HFFc6 (cell line): ENCODE measurements around the gene PON3. TPM values are rescaled to one million over a fixed set of nuclear protein-coding genes. Genes with fewer than 3 reads are reported as not detected.

Experiments used
- DNase-seq: peaks from one replicate; pipeline ENCODE4 v3.0.0-alpha.2; 2018
- H3K27ac Mint-ChIP-seq: 2 replicates; pipeline ENCODE4 v1.8.0; 2020; ENCODE audit warnings: mild to moderate bottlenecking, mixed read lengths
- H3K27me3 Mint-ChIP-seq: 2 replicates; pipeline ENCODE4 v1.8.0; 2021; ENCODE audit warnings: mild to moderate bottlenecking, moderate library complexity, mixed read lengths; ENCODE audit not compliant: insufficient read depth
- H3K36me3 Mint-ChIP-seq: 2 replicates; pipeline ENCODE4 v1.8.0; 2021; ENCODE audit warnings: low read depth, mixed read lengths
- H3K4me1 Mint-ChIP-seq: 2 replicates; pipeline ENCODE4 v1.8.0; 2020; ENCODE audit warnings: low read depth, mixed read lengths
- H3K4me3 Mint-ChIP-seq: 2 replicates; pipeline ENCODE4 v1.8.0; 2020; ENCODE audit warnings: mild to moderate bottlenecking, moderate library complexity, mixed read lengths
- H3K9me3 Mint-ChIP-seq: 2 replicates; pipeline ENCODE4 v1.8.0; 2020; ENCODE audit warnings: mild to moderate bottlenecking, mixed read lengths
- total RNA-seq, 6 experiments: library from RNA; stranded (reverse); fragmentation: NEBNext Ultra II Directional; extraction: Animal tissue kit (Norgen Biotek cat#: 25700); gene quantifications; 2 replicates in 1 of 6; 3 replicates in 5 of 6; pipeline ENCODE4 v1.2.3, GENCODE V29; 2021
- TF ChIP-seq, protein P1 (sequence below): fragments of 200-600 bp; sonication (generic); IDR thresholded peaks from 2 replicates; pipeline ENCODE4 v1.5.0; 2021; ENCODE audit warnings: antibody characterized with exemption, mild to moderate bottlenecking

Gene PON3
- total RNA-seq, 6 experiments from 2014 or later, result not detected

GRCh38 chr7:95367606-95368005 lies 28.6 kb downstream of the PON3 start:
- no peaks in the 10 kb centered on the region for H3K4me1 Mint-ChIP-seq
- TF ChIP-seq, protein P1, sequence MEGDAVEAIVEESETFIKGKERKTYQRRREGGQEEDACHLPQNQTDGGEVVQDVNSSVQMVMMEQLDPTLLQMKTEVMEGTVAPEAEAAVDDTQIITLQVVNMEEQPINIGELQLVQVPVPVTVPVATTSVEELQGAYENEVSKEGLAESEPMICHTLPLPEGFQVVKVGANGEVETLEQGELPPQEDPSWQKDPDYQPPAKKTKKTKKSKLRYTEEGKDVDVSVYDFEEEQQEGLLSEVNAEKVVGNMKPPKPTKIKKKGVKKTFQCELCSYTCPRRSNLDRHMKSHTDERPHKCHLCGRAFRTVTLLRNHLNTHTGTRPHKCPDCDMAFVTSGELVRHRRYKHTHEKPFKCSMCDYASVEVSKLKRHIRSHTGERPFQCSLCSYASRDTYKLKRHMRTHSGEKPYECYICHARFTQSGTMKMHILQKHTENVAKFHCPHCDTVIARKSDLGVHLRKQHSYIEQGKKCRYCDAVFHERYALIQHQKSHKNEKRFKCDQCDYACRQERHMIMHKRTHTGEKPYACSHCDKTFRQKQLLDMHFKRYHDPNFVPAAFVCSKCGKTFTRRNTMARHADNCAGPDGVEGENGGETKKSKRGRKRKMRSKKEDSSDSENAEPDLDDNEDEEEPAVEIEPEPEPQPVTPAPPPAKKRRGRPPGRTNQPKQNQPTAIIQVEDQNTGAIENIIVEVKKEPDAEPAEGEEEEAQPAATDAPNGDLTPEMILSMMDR, result no peak
- H3K36me3 Mint-ChIP-seq, result no peaks in the 10 kb centered on the region
- no peak overlapping the region for H3K27ac Mint-ChIP-seq
- H3K4me3 Mint-ChIP-seq, result no peak overlapping the region
- no peak for DNase-seq
- H3K27me3 Mint-ChIP-seq, result no peaks in the 10 kb centered on the region
- H3K9me3 Mint-ChIP-seq, result no peaks in the 10 kb centered on the region; the same call in 1 of the 2 replicates

- Mint-ChIP-seq H3K4me3 (no peak overlapping the region), H3K27ac (no peak overlapping the region), H3K4me1 (no peaks in the 10 kb centered on the region), H3K27me3 (no peaks in the 10 kb centered on the region), H3K9me3 (no peaks in the 10 kb centered on the region; the same call in 1 of the 2 replicates), H3K36me3 (no peaks in the 10 kb centered on the region)
- no peak for DNase-seq
- TF ChIP-seq, protein P1, result no peak
These were observed 31.0 kb downstream of the PON3 start for GRCh38 chr7:95365151-95365550.

- Mint-ChIP-seq H3K27ac (no peak overlapping the region), H3K27me3 (no peaks in the 10 kb centered on the region), H3K9me3 (peaks cover 6% of the 10 kb centered on the region; the same call in 1 of the 2 replicates), H3K4me1 (no peaks in the 10 kb centered on the region), H3K36me3 (no peaks in the 10 kb centered on the region), H3K4me3 (no peak overlapping the region)
- DNase-seq, result no peak
- TF ChIP-seq, protein P1, result no peak
These were observed 38.6 kb downstream of the PON3 start for GRCh38 chr7:95357623-95358022.

DNA sequence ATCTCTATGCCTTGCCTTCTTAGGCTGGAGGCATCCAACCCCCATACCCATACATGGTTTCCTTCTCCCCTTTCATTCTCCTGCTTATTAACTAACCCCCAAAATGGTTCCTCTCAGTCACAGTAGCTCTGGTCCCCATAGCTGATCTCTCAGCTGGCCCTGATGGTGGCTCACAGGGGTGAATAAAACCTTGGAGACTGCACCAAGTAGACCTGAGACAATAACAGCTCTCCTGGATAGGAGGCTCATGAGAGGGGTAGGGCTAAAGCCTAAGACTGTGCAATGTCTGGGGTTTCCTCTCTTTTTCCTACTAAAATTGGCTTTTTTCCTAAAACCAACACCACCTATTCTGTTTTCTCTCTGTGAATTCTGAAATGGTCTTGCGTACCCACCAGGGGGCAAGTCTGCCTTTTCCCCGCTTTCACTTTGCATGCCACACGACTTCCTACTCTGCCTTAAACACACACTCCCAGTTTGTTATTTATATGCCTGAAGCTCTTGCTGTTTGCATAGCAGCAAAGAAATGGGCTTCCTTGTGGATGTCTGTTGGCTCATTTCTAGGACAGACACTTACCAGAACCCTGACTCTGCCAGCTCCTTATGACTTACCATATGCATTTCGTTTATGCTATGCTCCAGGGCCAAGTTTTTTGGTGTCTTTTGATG lies 53.4 kb downstream of the PON3 start:
- DNase-seq, result no peak
- Mint-ChIP-seq H3K9me3 (peaks cover 5% of the 10 kb centered on the region; the same call in 1 of the 2 replicates), H3K27me3 (no peaks in the 10 kb centered on the region), H3K4me3 (no peak overlapping the region), H3K4me1 (no peaks in the 10 kb centered on the region), H3K27ac (no peak overlapping the region), H3K36me3 (no peaks in the 10 kb centered on the region)
- TF ChIP-seq, protein P1, result no peak

DNA sequence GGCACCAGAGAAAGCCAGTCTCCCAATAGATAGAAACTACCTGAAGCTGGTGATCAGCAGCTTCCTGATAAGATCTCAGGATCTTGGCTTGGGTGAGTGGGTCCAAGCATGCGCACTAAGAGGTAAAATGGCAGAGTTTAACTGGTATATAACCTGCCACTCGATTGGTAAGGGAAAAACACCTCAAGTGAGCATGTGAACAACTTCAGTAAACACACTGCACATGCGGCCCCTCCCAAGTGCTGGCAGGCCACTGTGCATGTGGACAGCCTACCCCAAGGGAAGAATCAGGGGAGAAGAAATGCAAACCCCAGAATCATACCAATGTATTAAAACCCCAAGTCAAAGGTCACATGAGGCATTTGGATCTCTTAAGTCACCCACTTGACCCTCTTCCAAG lies 54.1 kb downstream of the PON3 start:
- TF ChIP-seq, protein P1, result no peak

More for the DNA sequence above, 54.1 kb downstream of the PON3 start:
- DNase-seq, result no peak
- H3K36me3 Mint-ChIP-seq, result no peaks in the 10 kb centered on the region
- no peaks in the 10 kb centered on the region for H3K4me1 Mint-ChIP-seq
- H3K4me3 Mint-ChIP-seq, result no peak overlapping the region
- H3K27ac Mint-ChIP-seq, result no peak overlapping the region
- no peaks in the 10 kb centered on the region for H3K27me3 Mint-ChIP-seq
- H3K9me3 Mint-ChIP-seq, result peaks cover 5% of the 10 kb centered on the region; the same call in 1 of the 2 replicates
